GM11168 (cell line): ENCODE results near the gene SCYL2.
"Not testable (repeated sequence)": the region's sequence is repeated elsewhere in the genome, so short reads cannot be mapped to it uniquely, and the experiment has no call there.

ENCODE experiments used
- in situ Hi-C: fragments of 300-500 bp; cut with MboI; formaldehyde crosslinking; loops from one replicate; pipeline ENCODE4 v1.12.0; 2022; ENCODE audit warnings: low sequenced_read_pairs; ENCODE audit not compliant: unreplicated experiment

SCYL2 gene

GRCh38 chr12:100258127-100258526, 8.8 kb upstream of the SCYL2 start:
- in situ Hi-C loops = no loop called here

DNA sequence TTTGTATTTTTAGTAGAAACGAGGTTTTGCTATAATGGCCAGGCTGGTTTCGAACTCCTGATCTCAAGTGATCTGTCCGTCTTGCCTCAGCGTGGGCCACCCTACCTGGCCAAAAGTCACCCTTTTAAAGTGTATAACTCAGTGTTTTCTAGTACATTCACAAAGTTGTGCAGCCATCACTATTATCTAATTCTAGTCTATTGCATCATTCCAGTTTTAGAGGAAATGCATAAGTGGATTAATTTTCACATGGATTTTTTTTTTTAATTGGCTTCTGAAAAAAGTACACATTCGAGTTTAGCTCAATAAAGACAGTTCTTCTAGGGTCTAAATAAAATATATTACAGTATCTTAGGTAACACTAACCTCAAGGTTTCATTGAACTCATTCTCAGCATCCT, 3.8 kb upstream of the SCYL2 start:
- in situ Hi-C loops = no loop called here

- in situ Hi-C loops = not testable (repeated sequence)
Observed at GRCh38 chr12:100265107-100265506, 1.9 kb upstream of the SCYL2 start.

DNA sequence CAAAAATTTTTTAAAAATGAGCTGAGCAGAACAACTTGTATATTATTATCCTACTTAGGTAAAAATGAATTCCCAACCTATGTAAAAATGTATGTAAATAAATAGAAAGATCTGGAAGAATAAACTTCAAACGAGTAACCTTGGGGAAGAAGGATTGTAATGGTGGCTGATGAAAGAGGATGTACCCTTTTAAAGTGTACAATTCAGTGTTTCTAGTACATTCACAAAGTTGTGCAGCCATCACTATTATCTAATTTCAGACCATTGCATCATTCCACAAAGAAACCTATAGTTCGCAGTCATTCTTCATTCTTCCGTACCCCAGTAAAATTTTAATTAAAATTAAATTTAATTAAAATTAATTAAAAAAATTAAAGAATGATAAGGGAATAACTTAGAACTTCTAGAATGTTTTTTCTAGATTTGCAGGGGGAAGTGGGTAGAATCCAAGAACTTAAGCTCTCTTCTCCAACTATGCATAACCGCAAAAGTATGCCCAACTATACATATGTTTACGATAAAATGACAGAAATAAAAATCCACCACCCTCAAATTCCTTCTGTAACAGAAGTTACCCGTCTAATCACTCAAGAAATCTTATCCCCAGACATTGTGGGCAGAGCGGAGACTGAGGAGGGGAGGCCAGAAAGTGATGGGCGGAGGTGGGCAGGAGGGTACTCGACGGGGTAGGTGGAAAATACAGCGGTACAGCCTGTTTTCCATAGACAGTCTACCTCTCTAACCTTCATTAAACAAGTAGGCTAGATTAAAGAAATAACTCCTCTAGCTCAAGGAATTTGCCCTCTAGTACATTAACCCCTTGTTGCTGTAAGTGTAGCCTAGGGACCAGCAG, 1.0 kb upstream of the SCYL2 start:
- in situ Hi-C loops = no loop called here

DNA sequence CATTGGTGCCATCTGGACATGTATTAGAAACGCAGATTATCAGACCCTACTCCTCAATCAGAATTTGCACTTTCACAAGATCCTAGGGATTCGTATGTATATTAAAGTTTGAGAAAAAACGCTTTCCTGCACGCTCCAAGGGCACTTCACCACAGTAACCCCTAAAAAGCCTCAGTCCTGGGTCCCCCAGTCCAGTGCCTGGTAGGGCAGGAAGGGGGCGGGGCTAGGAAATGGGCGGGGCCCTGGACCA, 467 bp upstream of the SCYL2 start:
- in situ Hi-C loops = no loop called here

GRCh38 chr12:100267603-100268281, 765 bp downstream of the SCYL2 start:
- in situ Hi-C loops = no loop called here

DNA sequence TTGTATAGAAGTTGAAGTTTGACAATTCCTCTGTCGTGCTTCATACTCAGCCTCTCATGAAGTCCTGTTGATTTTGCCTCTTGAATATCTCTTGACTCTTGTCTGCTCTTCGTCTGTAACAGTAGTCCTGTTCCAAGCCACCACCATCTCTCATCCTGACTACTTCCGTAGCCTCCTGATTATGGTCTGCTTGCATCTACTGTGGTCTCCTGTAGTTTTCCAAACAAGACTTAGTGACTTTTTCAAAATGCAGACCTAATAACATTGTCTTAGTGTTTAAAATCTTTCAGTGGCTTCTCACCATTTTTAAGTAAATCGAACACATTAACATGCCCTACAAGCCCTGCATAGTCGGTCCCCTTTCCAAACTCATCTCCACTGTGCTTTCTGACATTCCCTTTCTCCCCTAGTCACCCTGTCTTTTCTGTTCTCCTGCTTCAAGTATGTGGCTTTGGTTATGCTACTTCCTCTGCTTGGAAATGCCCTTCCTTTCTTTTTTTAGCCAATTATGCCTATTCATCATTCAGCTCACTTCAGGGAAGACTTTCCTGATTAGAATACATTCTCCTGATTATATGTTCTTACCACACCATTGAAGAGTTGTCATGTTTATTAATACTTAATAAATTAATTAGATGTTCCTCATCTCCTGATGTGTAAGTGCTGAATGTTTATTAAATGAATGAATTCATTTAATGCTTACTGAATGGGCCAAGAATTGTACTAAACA, 2.0 kb downstream of the SCYL2 start:
- in situ Hi-C loops = no loop called here

GRCh38 chr12:100273782-100274181, 6.8 kb downstream of the SCYL2 start:
- in situ Hi-C loops = no loop called here

- in situ Hi-C loops = no loop called here
Observed at GRCh38 chr12:100274291-100274690, 7.3 kb downstream of the SCYL2 start.

- in situ Hi-C loops = no loop called here
Observed at GRCh38 chr12:100279159-100279558, 12.2 kb downstream of the SCYL2 start.

DNA sequence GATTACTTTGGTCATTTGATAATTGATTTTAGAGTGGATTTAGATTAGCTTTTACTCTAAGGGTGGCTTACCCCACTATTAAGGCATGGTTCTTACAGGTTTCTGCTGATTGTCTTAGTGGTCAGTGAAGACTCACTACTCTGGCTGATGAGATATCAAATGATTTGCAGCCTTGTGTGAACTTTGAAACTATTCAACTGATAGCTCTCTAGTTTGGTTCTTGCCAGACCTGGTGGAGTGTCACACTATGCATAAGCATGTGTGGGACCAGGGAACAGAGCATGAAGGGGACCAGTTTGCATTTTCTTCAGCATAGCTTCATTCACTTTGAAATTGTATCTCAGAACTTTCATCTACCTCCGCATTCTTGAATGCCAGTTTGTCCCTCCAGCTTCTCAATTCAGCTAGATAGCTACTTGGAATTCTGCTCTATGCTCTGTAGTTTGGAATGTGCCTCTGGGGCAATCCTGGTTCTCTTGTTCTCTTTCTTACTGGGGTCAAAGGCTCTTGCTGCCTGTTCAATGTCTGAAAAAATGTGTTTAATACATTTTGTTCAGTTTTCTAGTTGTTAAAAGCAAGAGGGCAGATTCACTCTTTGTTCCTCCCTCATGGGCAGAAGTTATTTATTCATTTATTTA, 12.7 kb downstream of the SCYL2 start:
- in situ Hi-C loops = no loop called here

GRCh38 chr12:100284556-100284955, 17.6 kb downstream of the SCYL2 start:
- in situ Hi-C loops = not testable (repeated sequence)

DNA sequence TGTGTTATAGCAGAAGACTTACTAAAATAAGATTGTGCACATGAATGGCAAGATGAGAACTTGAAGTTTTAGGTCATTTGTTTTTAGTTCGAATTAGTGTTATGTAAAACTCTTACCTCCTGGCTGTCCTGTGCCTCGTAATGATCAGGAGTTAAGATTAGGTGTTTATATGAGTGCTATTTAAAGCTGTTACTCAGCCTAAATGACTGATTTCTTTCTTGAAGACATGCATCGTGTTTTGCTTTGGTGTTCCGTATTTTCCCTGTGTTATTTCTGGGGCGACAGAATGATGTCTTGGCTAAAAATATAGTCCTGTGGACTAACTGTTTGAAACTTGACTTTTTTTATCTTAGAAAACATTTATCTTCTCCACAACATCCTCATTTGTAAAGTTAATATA, 22.1 kb downstream of the SCYL2 start:
- in situ Hi-C loops = no loop called here

GRCh38 chr12:100290016-100290415, 23.0 kb downstream of the SCYL2 start:
- in situ Hi-C loops = no loop called here

DNA sequence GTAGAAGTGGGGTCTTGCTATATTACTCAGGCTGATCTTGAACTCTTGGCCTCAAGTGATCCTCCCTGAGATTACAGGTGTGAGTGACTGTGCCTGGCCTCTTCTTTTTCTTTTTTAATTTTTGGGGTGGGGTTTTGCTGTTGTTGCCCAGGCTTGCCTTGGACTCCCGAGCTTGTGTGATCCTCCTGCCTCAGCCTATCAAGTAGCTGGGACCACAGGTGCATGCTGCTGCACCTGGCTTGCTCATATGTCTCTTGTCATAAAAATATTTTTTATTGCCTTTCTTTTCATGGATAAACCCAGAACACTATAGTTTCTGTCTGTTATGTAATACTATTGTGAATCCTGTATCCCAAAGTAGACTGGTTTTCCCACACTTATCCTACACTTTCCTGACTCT, 26.0 kb downstream of the SCYL2 start:
- in situ Hi-C loops = no loop called here

DNA sequence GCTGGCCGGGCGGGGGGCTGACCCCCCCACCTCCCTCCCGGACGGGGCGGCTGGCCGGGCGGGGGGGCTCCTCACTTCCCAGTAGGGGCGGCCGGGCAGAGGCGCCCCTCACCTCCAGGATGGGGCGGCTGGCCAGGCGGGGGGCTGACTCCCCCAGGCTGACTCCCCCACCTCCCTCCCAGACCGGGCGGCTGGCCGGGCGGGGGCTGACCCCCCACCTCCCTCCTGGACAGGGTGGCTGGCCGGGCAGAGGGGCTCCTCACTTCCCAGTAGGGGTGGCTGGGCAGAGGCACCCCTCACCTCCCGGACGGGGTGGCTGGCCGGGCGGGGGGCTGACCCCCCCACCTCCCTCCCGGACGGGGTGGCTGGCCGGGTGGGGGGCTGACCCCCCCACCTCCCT, 27.4 kb downstream of the SCYL2 start:
- in situ Hi-C loops = not testable (repeated sequence)

GRCh38 chr12:100295764-100296555, 29.0 kb downstream of the SCYL2 start:
- in situ Hi-C loops = no loop called here

- in situ Hi-C loops = no loop called here
Observed at GRCh38 chr12:100302081-100302480, 35.1 kb downstream of the SCYL2 start.

GRCh38 chr12:100303831-100304230, 36.9 kb downstream of the SCYL2 start:
- in situ Hi-C loops = no loop called here

- in situ Hi-C loops = not testable (repeated sequence)
Observed at GRCh38 chr12:100304334-100304733, 37.4 kb downstream of the SCYL2 start.
